SH-SY5Y (cell line): ENCODE data around the gene AGPAT3.

ENCODE experiments used
- GATA2 ChIP-seq: IDR thresholded peaks from 2 replicates; pipeline ENCODE4 v1.6.1; 2011; ENCODE audit warnings: mild to moderate bottlenecking, low read depth, low read length
- GATA3 ChIP-seq: IDR thresholded peaks from 2 replicates; pipeline ENCODE4 v1.6.1; 2011; ENCODE audit warnings: low read depth, mild to moderate bottlenecking, low read length, moderate library complexity

Gene AGPAT3

GRCh38 chr21:43827015-43827611 lies 37.9 kb upstream of the AGPAT3 start:
- TF ChIP-seq GATA3 (no peak), GATA2 (no peak)

DNA sequence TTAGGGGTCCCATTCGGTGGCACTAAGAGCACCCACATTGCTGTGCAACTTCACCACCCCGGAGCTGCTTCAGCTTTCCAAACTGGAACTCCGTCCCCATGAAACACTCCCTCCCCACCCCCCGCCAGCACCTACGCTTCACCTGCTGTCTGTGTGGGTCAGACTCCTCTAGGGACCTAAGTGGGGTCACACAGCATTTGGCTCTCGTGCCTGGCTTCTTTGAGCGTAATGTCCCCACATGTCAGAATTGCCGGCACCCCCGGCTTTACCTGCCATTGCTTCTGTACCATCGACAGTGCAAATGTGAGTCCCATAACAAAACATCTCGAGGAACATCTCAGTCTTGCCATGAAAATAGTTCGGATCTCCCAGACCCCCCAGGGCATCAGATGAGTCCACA lies 35.9 kb upstream of the AGPAT3 start:
- no peak for TF ChIP-seq GATA3
- no peak for TF ChIP-seq GATA2

- TF ChIP-seq GATA2 (no peak), GATA3 (no peak)
Observed at GRCh38 chr21:43829575-43830119, 35.4 kb upstream of the AGPAT3 start.

DNA sequence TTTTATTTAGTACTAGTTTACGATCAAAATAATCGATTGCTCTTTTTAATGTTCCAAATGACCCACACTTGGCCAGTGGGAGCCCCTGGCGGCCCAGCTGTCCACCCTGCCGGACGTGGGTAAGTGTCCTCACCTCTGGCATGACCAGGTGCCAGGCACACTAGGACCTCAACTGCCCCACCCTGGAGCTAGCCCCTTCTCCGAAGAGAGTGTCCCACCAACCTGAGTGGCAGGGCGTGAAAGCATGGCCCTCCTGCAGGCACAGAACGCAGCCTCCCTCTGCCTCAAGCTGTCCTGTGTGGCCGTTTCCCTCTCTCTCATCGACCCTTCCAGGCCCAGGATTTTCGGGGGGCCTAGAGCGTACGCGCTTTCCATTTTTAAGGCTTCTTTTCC lies 32.9 kb upstream of the AGPAT3 start:
- no peak for TF ChIP-seq GATA2
- no peak for TF ChIP-seq GATA3

DNA sequence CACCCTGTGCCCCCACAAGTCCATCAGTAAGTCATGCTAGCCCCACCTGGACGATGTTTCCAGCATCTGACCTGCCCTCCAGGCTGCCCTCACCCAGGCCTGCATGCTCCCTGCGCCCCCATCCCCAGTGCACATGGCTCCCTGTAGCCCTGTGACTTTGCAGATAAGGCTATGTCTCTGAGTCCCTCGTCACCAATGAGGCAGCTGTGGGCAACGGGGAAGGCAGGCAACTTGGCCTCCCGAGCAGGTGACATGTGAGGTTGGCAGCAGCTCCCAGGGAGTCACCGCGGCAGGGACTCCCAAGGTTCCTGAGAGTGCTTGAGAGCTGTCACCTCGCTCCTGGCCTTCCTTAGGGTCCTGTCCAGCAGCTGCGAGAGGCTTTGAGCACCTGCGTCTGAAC lies 32.4 kb upstream of the AGPAT3 start:
- TF ChIP-seq GATA2 (no peak), GATA3 (no peak)

DNA sequence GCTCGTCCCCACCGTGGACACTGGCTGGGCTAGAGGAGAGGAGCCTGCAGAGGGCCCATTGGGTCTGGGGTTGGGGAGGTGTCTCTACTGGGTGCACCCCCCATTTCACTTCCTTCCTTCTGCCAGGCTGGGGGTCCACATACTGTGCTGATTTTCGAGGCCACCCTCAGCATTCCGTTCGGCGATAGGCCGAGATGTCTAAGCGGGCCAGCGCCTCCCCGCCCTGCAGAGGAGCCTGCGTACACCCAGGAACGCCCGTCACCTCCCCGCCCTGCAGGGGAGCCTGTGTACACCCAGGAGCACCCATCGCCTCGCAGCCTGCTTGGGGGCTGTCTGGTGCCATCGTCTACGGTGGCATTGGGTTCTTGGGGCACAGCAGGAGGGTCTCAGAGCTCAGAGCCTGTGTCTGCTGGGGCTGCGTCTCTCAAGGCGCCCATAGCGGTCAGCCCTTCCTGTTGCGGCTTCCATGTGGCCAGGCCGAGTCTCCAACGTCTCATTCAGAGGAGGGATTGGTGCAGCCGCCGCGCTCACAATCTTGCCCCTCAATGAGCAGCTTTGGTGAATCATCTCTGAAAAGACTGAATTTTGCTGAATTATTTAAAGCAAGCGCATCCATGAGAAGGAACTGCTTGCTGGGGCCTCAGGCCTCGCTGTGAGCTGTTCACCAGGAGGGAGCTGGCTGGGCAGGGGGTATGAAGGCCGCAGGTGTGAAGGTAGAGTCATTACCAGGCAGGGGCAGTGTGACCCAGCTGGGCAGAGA lies 30.7 kb upstream of the AGPAT3 start:
- no peak for TF ChIP-seq GATA3
- no peak for TF ChIP-seq GATA2

GRCh38 chr21:43835050-43835449 lies 30.0 kb upstream of the AGPAT3 start:
- TF ChIP-seq GATA2 (no peak), GATA3 (no peak)

GRCh38 chr21:43835861-43836260 lies 29.2 kb upstream of the AGPAT3 start:
- TF ChIP-seq GATA2 (no peak), GATA3 (no peak)

DNA sequence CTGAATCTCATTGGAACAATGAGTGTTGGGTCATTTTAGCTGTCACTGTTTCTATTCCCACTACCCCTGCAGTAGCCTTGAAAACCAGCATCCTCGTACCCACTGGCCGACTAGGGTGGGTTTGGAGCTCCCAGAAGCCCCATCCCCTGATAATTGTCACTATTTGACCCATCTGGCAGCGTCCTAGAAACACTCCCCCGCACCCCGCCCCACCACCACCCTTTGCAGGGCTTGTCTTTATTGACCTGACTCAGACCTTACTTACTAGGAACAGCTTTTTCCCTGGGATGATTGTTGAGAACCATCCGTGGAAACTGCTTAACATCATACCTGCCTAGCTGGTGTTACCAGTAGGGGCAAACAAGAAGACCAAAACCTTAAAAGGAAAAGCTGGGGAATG lies 28.4 kb upstream of the AGPAT3 start:
- TF ChIP-seq GATA2 (no peak), GATA3 (no peak)

DNA sequence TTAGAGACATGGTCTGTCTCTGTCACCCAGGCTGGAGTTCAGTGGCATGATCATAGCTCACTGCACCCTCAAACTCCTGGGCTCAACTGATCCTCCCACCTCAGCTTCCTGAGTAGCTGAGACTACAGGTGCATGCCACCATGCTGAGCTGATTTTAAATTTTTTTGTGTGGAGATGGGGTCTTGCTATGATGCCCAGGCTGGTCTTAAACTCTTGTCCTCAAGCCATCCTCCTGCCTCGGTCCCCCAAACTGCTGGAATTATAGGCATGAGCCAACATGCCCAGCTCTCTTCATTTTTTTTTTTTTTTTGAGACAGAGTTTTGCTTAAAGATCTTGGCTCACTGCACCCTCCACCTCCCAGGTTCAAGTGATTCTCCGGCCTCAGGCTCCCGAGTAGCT lies 24.8 kb upstream of the AGPAT3 start:
- TF ChIP-seq GATA3: no peak
- TF ChIP-seq GATA2: no peak

- TF ChIP-seq GATA2 (no peak), GATA3 (no peak)
Observed at GRCh38 chr21:43842742-43843141, 22.3 kb upstream of the AGPAT3 start.

GRCh38 chr21:43845386-43845785 lies 19.6 kb upstream of the AGPAT3 start:
- TF ChIP-seq GATA2 (no peak), GATA3 (no peak)

GRCh38 chr21:43846430-43846829 lies 18.6 kb upstream of the AGPAT3 start:
- TF ChIP-seq GATA3: no peak
- TF ChIP-seq GATA2: no peak

DNA sequence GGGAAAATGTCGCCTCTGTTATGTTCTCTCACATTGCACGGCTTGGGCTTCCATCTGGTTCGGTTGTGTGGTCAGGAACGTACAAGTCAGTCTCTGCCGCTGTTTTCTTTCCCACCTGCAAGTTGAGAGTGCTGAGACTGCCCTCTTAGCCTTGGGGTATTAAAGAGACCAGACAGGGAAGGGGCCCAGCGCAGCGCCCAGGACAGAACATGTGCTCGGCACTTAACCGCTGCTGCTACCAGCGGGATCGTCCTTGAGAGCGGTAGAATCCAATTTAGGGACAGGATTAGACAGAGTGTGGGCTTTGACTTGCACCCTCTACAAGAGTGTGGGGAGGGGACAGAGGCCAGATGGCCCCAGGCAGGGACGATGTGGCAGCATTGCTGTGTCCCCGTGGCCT lies 17.7 kb upstream of the AGPAT3 start:
- TF ChIP-seq GATA2 (no peak), GATA3 (no peak)

- no peak for TF ChIP-seq GATA3
Observed at GRCh38 chr21:43848771-43849170, 16.3 kb upstream of the AGPAT3 start.
